ENCODE data around the gene CHCHD1.

DNA sequence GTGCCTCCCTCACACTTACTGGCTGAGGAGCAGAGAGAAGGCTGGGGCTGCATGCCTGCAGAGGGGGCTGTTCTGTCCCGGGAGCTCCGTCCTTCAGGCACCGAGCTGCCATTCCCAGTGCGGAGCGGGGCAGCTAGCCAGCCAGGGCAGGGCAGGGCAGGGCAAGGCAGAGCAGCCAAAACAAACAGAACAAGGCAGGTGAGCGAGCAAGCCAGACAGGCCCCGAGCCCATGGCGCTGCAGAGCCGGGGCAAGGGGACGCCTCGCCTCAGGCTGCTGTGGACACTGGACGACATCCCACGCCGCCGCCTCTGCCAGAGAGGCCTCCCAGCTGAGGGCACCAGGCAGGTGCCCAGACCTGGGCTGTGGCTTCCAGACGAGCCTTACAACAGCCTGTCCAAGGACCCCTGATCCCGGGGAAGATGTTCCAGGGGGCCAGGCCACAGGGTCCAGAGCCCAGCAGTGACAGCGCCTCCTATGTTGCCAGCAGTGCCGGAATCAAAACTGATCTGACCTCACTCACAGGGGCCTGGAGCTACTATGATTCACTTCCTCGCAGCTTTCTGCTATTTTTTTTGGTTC is 37.8 kb downstream of the CHCHD1 start:
- no peak for TF ChIP-seq EZH2 (IDR thresholded peaks at IDR 0.05; ENCODE audit: low read depth)
- TF ChIP-seq, protein P1, sequence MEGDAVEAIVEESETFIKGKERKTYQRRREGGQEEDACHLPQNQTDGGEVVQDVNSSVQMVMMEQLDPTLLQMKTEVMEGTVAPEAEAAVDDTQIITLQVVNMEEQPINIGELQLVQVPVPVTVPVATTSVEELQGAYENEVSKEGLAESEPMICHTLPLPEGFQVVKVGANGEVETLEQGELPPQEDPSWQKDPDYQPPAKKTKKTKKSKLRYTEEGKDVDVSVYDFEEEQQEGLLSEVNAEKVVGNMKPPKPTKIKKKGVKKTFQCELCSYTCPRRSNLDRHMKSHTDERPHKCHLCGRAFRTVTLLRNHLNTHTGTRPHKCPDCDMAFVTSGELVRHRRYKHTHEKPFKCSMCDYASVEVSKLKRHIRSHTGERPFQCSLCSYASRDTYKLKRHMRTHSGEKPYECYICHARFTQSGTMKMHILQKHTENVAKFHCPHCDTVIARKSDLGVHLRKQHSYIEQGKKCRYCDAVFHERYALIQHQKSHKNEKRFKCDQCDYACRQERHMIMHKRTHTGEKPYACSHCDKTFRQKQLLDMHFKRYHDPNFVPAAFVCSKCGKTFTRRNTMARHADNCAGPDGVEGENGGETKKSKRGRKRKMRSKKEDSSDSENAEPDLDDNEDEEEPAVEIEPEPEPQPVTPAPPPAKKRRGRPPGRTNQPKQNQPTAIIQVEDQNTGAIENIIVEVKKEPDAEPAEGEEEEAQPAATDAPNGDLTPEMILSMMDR (conservative IDR thresholded peaks at IDR 0.05), result no peak
